ENCODE results near the gene KRT15.

The KRT15 gene

GRCh38 chr17:41467561-41467960 is 51.1 kb downstream of the KRT15 start:
- no peaks in the 10 kb centered on the region for H3K4me1 ChIP-seq (ENCODE audit: control insufficient read depth in 5 of 5, insufficient read depth in 5 of 5, low read length in 5 of 5)
- H3K9ac ChIP-seq (ENCODE audit: low read length in 5 of 5) = no peak overlapping the region
- no peak overlapping the region for H3K27ac ChIP-seq (ENCODE audit: low read depth, low read length)
- peaks cover 4 to 11% (median 6%) of the 10 kb centered on the region in 5 donors for H3K27me3 ChIP-seq (ENCODE audit: control insufficient read depth in 5 of 5, insufficient read depth in 4 of 5, low read length in 5 of 5)
- no peaks in the 10 kb centered on the region for H3K36me3 ChIP-seq (ENCODE audit: control insufficient read depth in 5 of 5, insufficient read depth in 5 of 5, low read length in 5 of 5)
- peaks cover 0 to 11% (median 7%) of the 10 kb centered on the region in 5 donors for H3K9me3 ChIP-seq (ENCODE audit: control insufficient read depth in 5 of 5, low read length in 5 of 5)
- H3K4me3 ChIP-seq (ENCODE audit: low read depth in 1 of 5, low read length in 5 of 5) = no peak overlapping the region

GRCh38 chr17:41466988-41467387 is 51.7 kb downstream of the KRT15 start, which contains the start of gene KRT32:
TSS of gene KRT32 (minus strand) at chr17:41467386. CDS start at chr17:41467325, 61 bp downstream.
- Histone ChIP-seq H3K4me1 (ENCODE audit: control insufficient read depth in 5 of 5, insufficient read depth in 5 of 5, low read length in 5 of 5) (no peaks in the 10 kb centered on the region), H3K36me3 (ENCODE audit: control insufficient read depth in 5 of 5, insufficient read depth in 5 of 5, low read length in 5 of 5) (no peaks in the 10 kb centered on the region), H3K9ac (ENCODE audit: low read length in 5 of 5) (no peak within 1 kb of the TSS), H3K4me3 (ENCODE audit: low read depth in 1 of 5, low read length in 5 of 5) (no peak within 1 kb of the TSS), H3K9me3 (ENCODE audit: control insufficient read depth in 5 of 5, low read length in 5 of 5) (peaks cover 0 to 11% (median 7%) of the 10 kb centered on the region in 5 donors), H3K27ac (ENCODE audit: low read depth, low read length) (no peak within 1 kb of the TSS), H3K27me3 (ENCODE audit: control insufficient read depth in 5 of 5, insufficient read depth in 4 of 5, low read length in 5 of 5) (peaks cover 4 to 13% (median 6%) of the 10 kb centered on the region in 5 donors)

GRCh38 chr17:41464682-41465081 is 54.0 kb downstream of the KRT15 start:
- Histone ChIP-seq H3K4me1 (ENCODE audit: control insufficient read depth in 5 of 5, insufficient read depth in 5 of 5, low read length in 5 of 5) (no peaks in the 10 kb centered on the region), H3K9me3 (ENCODE audit: control insufficient read depth in 5 of 5, low read length in 5 of 5) (peaks cover 0 to 8% (median 7%) of the 10 kb centered on the region in 5 donors), H3K27me3 (ENCODE audit: control insufficient read depth in 5 of 5, insufficient read depth in 4 of 5, low read length in 5 of 5) (peaks cover 4 to 13% (median 6%) of the 10 kb centered on the region in 5 donors)

GRCh38 chr17:41464173-41464572 is 54.5 kb downstream of the KRT15 start:
- Histone ChIP-seq H3K4me1 (ENCODE audit: control insufficient read depth in 5 of 5, insufficient read depth in 5 of 5, low read length in 5 of 5) (no peaks in the 10 kb centered on the region), H3K4me3 (ENCODE audit: low read depth in 1 of 5, low read length in 5 of 5) (no peak overlapping the region), H3K9me3 (ENCODE audit: control insufficient read depth in 5 of 5, low read length in 5 of 5) (peaks cover 0 to 8% (median 7%) of the 10 kb centered on the region in 5 donors), H3K27me3 (ENCODE audit: control insufficient read depth in 5 of 5, insufficient read depth in 4 of 5, low read length in 5 of 5) (peaks cover 4 to 13% (median 6%) of the 10 kb centered on the region in 5 donors), H3K36me3 (ENCODE audit: control insufficient read depth in 5 of 5, insufficient read depth in 5 of 5, low read length in 5 of 5) (no peaks in the 10 kb centered on the region), H3K9ac (ENCODE audit: low read length in 5 of 5) (no peak overlapping the region), H3K27ac (ENCODE audit: low read depth, low read length) (no peak overlapping the region)

More at GRCh38 chr17:41464682-41465081, 54.0 kb downstream of the KRT15 start:
- Histone ChIP-seq H3K36me3 (ENCODE audit: control insufficient read depth in 5 of 5, insufficient read depth in 5 of 5, low read length in 5 of 5) (no peaks in the 10 kb centered on the region), H3K4me3 (ENCODE audit: low read depth in 1 of 5, low read length in 5 of 5) (no peak overlapping the region), H3K27ac (ENCODE audit: low read depth, low read length) (no peak overlapping the region), H3K9ac (ENCODE audit: low read length in 5 of 5) (no peak overlapping the region)

GRCh38 chr17:41463746-41464145 is 54.9 kb downstream of the KRT15 start:
- H3K4me1 ChIP-seq (ENCODE audit: control insufficient read depth in 5 of 5, insufficient read depth in 5 of 5, low read length in 5 of 5) = no peaks in the 10 kb centered on the region
- H3K27me3 ChIP-seq (ENCODE audit: control insufficient read depth in 5 of 5, insufficient read depth in 4 of 5, low read length in 5 of 5) = peaks cover 4 to 13% (median 5%) of the 10 kb centered on the region in 5 donors
- H3K27ac ChIP-seq (ENCODE audit: low read depth, low read length) = no peak overlapping the region

More at GRCh38 chr17:41463746-41464145, 54.9 kb downstream of the KRT15 start:
- Histone ChIP-seq H3K36me3 (ENCODE audit: control insufficient read depth in 5 of 5, insufficient read depth in 5 of 5, low read length in 5 of 5) (no peaks in the 10 kb centered on the region), H3K9me3 (ENCODE audit: control insufficient read depth in 5 of 5, low read length in 5 of 5) (peaks cover 0 to 8% (median 7%) of the 10 kb centered on the region in 5 donors), H3K4me3 (ENCODE audit: low read depth in 1 of 5, low read length in 5 of 5) (no peak overlapping the region), H3K9ac (ENCODE audit: low read length in 5 of 5) (no peak overlapping the region)

Measured in subcutaneous abdominal adipose tissue (tissue), 5 donors.